Thoracic aorta (tissue), 2 donors: Measurements from ENCODE around the gene RBM47. TPM values are rescaled to one million over a fixed set of nuclear protein-coding genes. Genes with fewer than 3 reads are reported as not detected.

ENCODE experiments used
- ATAC-seq: fragments of 150-250 bp; one replicate; pipeline ENCODE4 v1.8.0; 2017; ENCODE audit warnings: low read depth; ENCODE audit not compliant: insufficient number of reproducible peaks, low FRiP score
- DNase-seq: peaks from one replicate; pipeline ENCODE4 v3.0.0-alpha.2; 2020; ENCODE audit warnings: low spot score
- H3K27ac ChIP-seq, 2 donors: fragments of 200-600 bp; sonication (generic); 1 replicate in 1 of 2; 2 replicates in 1 of 2; pipeline ENCODE4 v1.5.1; 2016; ENCODE audit warnings: mild to moderate bottlenecking in 2 of 2, moderate library complexity in 2 of 2
- H3K27me3 ChIP-seq: fragments of 200-600 bp; sonication (generic); replicated peaks from 2 replicates; pipeline ENCODE4 v1.6.0; 2016; ENCODE audit warnings: mild to moderate bottlenecking; ENCODE audit not compliant: insufficient read depth
- H3K36me3 ChIP-seq: fragments of 200-600 bp; sonication (generic); one replicate; pipeline ENCODE4 v1.5.1; 2016
- H3K4me1 ChIP-seq, 2 donors: fragments of 200-600 bp; sonication (generic); 1 replicate in 1 of 2; 2 replicates in 1 of 2; pipeline versions ENCODE4 v1.5.1 to v1.6.0; 2016; ENCODE audit warnings: low read depth in 2 of 2, mild to moderate bottlenecking in 1 of 2; ENCODE audit not compliant: control insufficient read depth in 1 of 2
- H3K4me3 ChIP-seq: fragments of 200-600 bp; sonication (generic); 2 replicates; pipeline ENCODE4 v1.5.1; 2016; ENCODE audit warnings: mild to moderate bottlenecking
- H3K9me3 ChIP-seq: fragments of 200-600 bp; sonication (generic); 2 replicates; pipeline ENCODE4 v1.5.1; 2016
- CTCF ChIP-seq: fragments of 200-600 bp; sonication (generic); IDR thresholded peaks from one replicate; pipeline ENCODE4 v1.5.1; 2019; ENCODE audit warnings: antibody characterized with exemption
- total RNA-seq, 2 donors: library from RNA; depleted of rRNA; stranded (reverse); fragments of >200 nt; gene quantifications; one replicate each; pipeline versions ENCODE4 v1.1.0 to v1.2.3, GENCODE V29; 2016

RBM47 gene
- total RNA-seq, 2 donors from 2014 or later, result 31.5 to 56.7 TPM

GRCh38 chr4:40475609-40476008, 154.1 kb downstream of the RBM47 start:
- Histone ChIP-seq H3K27ac (no peak overlapping the region), H3K36me3 (no peaks in the 10 kb centered on the region), H3K27me3 (no peaks in the 10 kb centered on the region), H3K4me1 (no peaks in the 10 kb centered on the region), H3K9me3 (no peaks in the 10 kb centered on the region), H3K4me3 (no peak overlapping the region)
- ATAC-seq, result no peak
- DNase-seq, result no peak
- no peak for TF ChIP-seq CTCF

- Histone ChIP-seq H3K27me3 (no peaks in the 10 kb centered on the region), H3K9me3 (no peaks in the 10 kb centered on the region), H3K27ac (no peak overlapping the region), H3K4me3 (no peak overlapping the region), H3K36me3 (no peaks in the 10 kb centered on the region), H3K4me1 (no peaks in the 10 kb centered on the region)
- ATAC-seq, result no peak
- no peak for TF ChIP-seq CTCF
- no peak for DNase-seq
Measured at GRCh38 chr4:40473578-40474388, 155.9 kb downstream of the RBM47 start.

GRCh38 chr4:40471923-40472322, 157.7 kb downstream of the RBM47 start:
- no peak for TF ChIP-seq CTCF
- H3K9me3 ChIP-seq, result no peaks in the 10 kb centered on the region
- no peaks in the 10 kb centered on the region for H3K36me3 ChIP-seq
- no peaks in the 10 kb centered on the region for H3K27me3 ChIP-seq
- H3K4me1 ChIP-seq, result no peaks in the 10 kb centered on the region
- ATAC-seq (no peak), DNase-seq (no peak)
- no peak overlapping the region for H3K27ac ChIP-seq
- no peak overlapping the region for H3K4me3 ChIP-seq

- Histone ChIP-seq H3K4me3 (no peak overlapping the region), H3K4me1 (no peaks in the 10 kb centered on the region), H3K9me3 (no peaks in the 10 kb centered on the region), H3K27me3 (no peaks in the 10 kb centered on the region), H3K27ac (no peak overlapping the region), H3K36me3 (no peaks in the 10 kb centered on the region)
- DNase-seq (no peak), ATAC-seq (no peak)
- no peak for TF ChIP-seq CTCF
Measured at GRCh38 chr4:40466789-40467188, 162.9 kb downstream of the RBM47 start.

GRCh38 chr4:40462326-40462725, 167.3 kb downstream of the RBM47 start:
- H3K4me3 ChIP-seq, result no peak overlapping the region
- no peaks in the 10 kb centered on the region for H3K36me3 ChIP-seq
- H3K9me3 ChIP-seq, result no peaks in the 10 kb centered on the region
- H3K27ac ChIP-seq, result no peak overlapping the region
- H3K27me3 ChIP-seq, result no peaks in the 10 kb centered on the region
- no peak for TF ChIP-seq CTCF
- ATAC-seq, result no peak
- H3K4me1 ChIP-seq, result no peaks in the 10 kb centered on the region
- no peak for DNase-seq
